OCI-LY1 (cell line): ENCODE results near the gene SPACA6.

Source experiments
- EZH2 ChIP-seq: fragments of 200-600 bp; sonication (generic), shearing (Covaris generic); IDR thresholded peaks from 2 replicates; pipeline ENCODE4 v1.8.0; 2017; ENCODE audit warnings: borderline replicate concordance, mixed run types, mild to moderate bottlenecking, antibody characterized with exemption, low read length, moderate library complexity, mixed read lengths
- TF ChIP-seq, protein P1 (sequence below): fragments of 200-600 bp; sonication (generic), shearing (Covaris generic); IDR thresholded peaks from 2 replicates; pipeline ENCODE4 v1.5.1; 2017; ENCODE audit warnings: mild to moderate bottlenecking, antibody characterized with exemption, low read length, moderate library complexity, mixed read lengths

- TF ChIP-seq, protein P1, sequence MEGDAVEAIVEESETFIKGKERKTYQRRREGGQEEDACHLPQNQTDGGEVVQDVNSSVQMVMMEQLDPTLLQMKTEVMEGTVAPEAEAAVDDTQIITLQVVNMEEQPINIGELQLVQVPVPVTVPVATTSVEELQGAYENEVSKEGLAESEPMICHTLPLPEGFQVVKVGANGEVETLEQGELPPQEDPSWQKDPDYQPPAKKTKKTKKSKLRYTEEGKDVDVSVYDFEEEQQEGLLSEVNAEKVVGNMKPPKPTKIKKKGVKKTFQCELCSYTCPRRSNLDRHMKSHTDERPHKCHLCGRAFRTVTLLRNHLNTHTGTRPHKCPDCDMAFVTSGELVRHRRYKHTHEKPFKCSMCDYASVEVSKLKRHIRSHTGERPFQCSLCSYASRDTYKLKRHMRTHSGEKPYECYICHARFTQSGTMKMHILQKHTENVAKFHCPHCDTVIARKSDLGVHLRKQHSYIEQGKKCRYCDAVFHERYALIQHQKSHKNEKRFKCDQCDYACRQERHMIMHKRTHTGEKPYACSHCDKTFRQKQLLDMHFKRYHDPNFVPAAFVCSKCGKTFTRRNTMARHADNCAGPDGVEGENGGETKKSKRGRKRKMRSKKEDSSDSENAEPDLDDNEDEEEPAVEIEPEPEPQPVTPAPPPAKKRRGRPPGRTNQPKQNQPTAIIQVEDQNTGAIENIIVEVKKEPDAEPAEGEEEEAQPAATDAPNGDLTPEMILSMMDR = no peak
- no peak for TF ChIP-seq EZH2
Measured at GRCh38 chr19:51709575-51709974, 16.4 kb downstream of the SPACA6 start.
